AG04449 (cell line): ENCODE data around the gene S100A11.

Experiments used
- CTCF ChIA-PET: fragments of 350-600 bp; formaldehyde crosslinking; extraction: SDS; loops from one replicate; lab custom pipeline; 2021; ENCODE audit warnings: antibody characterized with exemption; lab: Yijun Ruan, JAX
- POLR2A ChIA-PET: fragments of 400-600, 350-600 bp; formaldehyde crosslinking; extraction: SDS; loops from one replicate; lab custom pipeline; 2020; ENCODE audit warnings: antibody characterized with exemption, inconsistent platforms; lab: Yijun Ruan, JAX
- DNase-seq: peaks from one replicate; pipeline ENCODE4 v3.0.0-alpha.2; 2010; ENCODE audit warnings: low read depth, low spot score
- H3K4me3 ChIP-seq: 2 replicates; pipeline ENCODE4 v1.5.1; 2011; ENCODE audit warnings: low read depth, mild to moderate bottlenecking, control low read depth, low read length
- CTCF ChIP-seq: IDR thresholded peaks from one replicate; pipeline ENCODE4 v1.5.1; 2011; ENCODE audit warnings: mild to moderate bottlenecking, moderate library complexity, low read length, control low read depth, inconsistent platforms; ENCODE audit not compliant: insufficient read depth; ENCODE audit errors: missing control alignments

Gene S100A11

GRCh38 chr1:151984313-151984956 lies 52.4 kb downstream of the S100A11 start:
- H3K4me3 ChIP-seq, result no peak overlapping the region
- no peak for TF ChIP-seq CTCF
- DNase-seq, result no peak
- POLR2A ChIA-PET, result no interaction called here
- CTCF ChIA-PET, result interaction anchor here (1.7 to 12.8 kb wide), 3 partner anchors 16 to 51 kb away, joined by 5 to 120 read pairs (median 76); no protein-coding TSS in a partner anchor
